Measurements from ENCODE around the gene CALML3. TPM values are rescaled to one million over a fixed set of nuclear protein-coding genes. Genes with fewer than 3 reads are reported as not detected.

Gene CALML3
- total RNA-seq, 5 donors from 2014 or later (not counting 1 experiment from before 2014, with no cell fraction given) = not detected

GRCh38 chr10:5490698-5491464 lies 33.9 kb upstream of the CALML3 start:
- Mint-ChIP-seq H3K9me3 (peaks cover 0 to 6% (median 0%) of the 10 kb centered on the region in 3 donors), H3K27me3 (peaks cover 0 to 9% of the 10 kb centered on the region in 2 donors), H3K27ac (no peak overlapping the region), H3K4me1 (peaks cover 0 to 4% (median 0%) of the 10 kb centered on the region in 3 donors), H3K36me3 (peaks cover 5% of the 10 kb centered on the region), H3K4me3 (no peak overlapping the region)
- ATAC-seq (replicated peaks in 1 of 4) (no peak), DNase-seq (no peak)
- Histone ChIP-seq H3K36me3 (ENCODE audit: control insufficient read depth in 2 of 2, extremely low read depth in 1 of 2, insufficient read depth in 1 of 2, low read length in 1 of 2) (no peaks in the 10 kb centered on the region), H3K27me3 (replicated peaks in 1 of 2; ENCODE audit: control insufficient read depth in 2 of 2, extremely low read depth in 1 of 2, insufficient read depth in 2 of 2, low read length in 1 of 2) (peaks cover 0 to 24% of the 10 kb centered on the region in 2 experiments), H3K27ac (ENCODE audit: low read length) (no peak overlapping the region), H3K9me3 (no peaks in the 10 kb centered on the region), H3K4me1 (ENCODE audit: control insufficient read depth in 1 of 2, extremely low read depth in 1 of 2, insufficient read depth in 2 of 2, low read length in 2 of 2) (no peaks in the 10 kb centered on the region), H3K4me3 (ENCODE audit: control insufficient read depth in 1 of 2, extremely low read depth in 1 of 2, low read length in 1 of 2) (no peak overlapping the region)
- ChIA-PET CTCF (interaction anchor here in 1 of 2 donors (0.7 kb wide), 1 partner anchor 18 kb away, joined by 3 read pairs; no protein-coding TSS in a partner anchor), POLR2A (interaction anchor here in 1 of 2 donors (0.8 kb wide), 1 partner anchor 13 kb away, joined by 3 read pairs; no protein-coding TSS in a partner anchor)
- WGBS (ENCODE audit: insufficient coverage) = 85% methylated on average over 10 of the region's 10 CpGs

- H3K4me1 ChIP-seq (ENCODE audit: control insufficient read depth in 1 of 2, extremely low read depth in 1 of 2, insufficient read depth in 2 of 2, low read length in 2 of 2) = no peaks in the 10 kb centered on the region
- POLR2A ChIA-PET = no interaction called here
- Mint-ChIP-seq H3K4me1 (peaks cover 0 to 4% (median 0%) of the 10 kb centered on the region in 3 donors), H3K36me3 (peaks cover 5% of the 10 kb centered on the region), H3K27ac (no peak overlapping the region), H3K4me3 (no peak overlapping the region), H3K9me3 (peaks cover 0 to 6% (median 0%) of the 10 kb centered on the region in 3 donors), H3K27me3 (peaks cover 0 to 6% of the 10 kb centered on the region in 2 donors)
- ATAC-seq (replicated peaks in 1 of 4) (no peak), DNase-seq (no peak)
- no peak overlapping the region for H3K27ac ChIP-seq (ENCODE audit: low read length)
- H3K27me3 ChIP-seq (replicated peaks in 1 of 2; ENCODE audit: control insufficient read depth in 2 of 2, extremely low read depth in 1 of 2, insufficient read depth in 2 of 2, low read length in 1 of 2) = peaks cover 0 to 21% of the 10 kb centered on the region in 2 experiments
- H3K9me3 ChIP-seq = no peaks in the 10 kb centered on the region
- 86% methylated on average over 3 of the region's 7 CpGs for WGBS (ENCODE audit: insufficient coverage)
- H3K36me3 ChIP-seq (ENCODE audit: control insufficient read depth in 2 of 2, extremely low read depth in 1 of 2, insufficient read depth in 1 of 2, low read length in 1 of 2) = no peaks in the 10 kb centered on the region
- H3K4me3 ChIP-seq (ENCODE audit: control insufficient read depth in 1 of 2, extremely low read depth in 1 of 2, low read length in 1 of 2) = no peak overlapping the region
- CTCF ChIA-PET = no interaction called here
Observed at GRCh38 chr10:5491477-5491876, 33.3 kb upstream of the CALML3 start.

GRCh38 chr10:5492322-5492855 lies 32.4 kb upstream of the CALML3 start:
- ChIA-PET CTCF (no interaction called here), POLR2A (no interaction called here)
- H3K9me3 ChIP-seq = no peaks in the 10 kb centered on the region
- H3K9me3 Mint-ChIP-seq = peaks cover 0 to 6% (median 0%) of the 10 kb centered on the region in 3 donors
- H3K4me3 Mint-ChIP-seq = no peak overlapping the region
- ATAC-seq (replicated peaks in 1 of 4) (no peak), DNase-seq (no peak)
- H3K27me3 ChIP-seq (replicated peaks in 1 of 2; ENCODE audit: control insufficient read depth in 2 of 2, extremely low read depth in 1 of 2, insufficient read depth in 2 of 2, low read length in 1 of 2) = peaks cover 0 to 18% of the 10 kb centered on the region in 2 experiments
- no peak overlapping the region for H3K27ac ChIP-seq (ENCODE audit: low read length)
- WGBS (ENCODE audit: insufficient coverage) = 71% methylated on average over 3 of the region's 4 CpGs
- H3K36me3 ChIP-seq (ENCODE audit: control insufficient read depth in 2 of 2, extremely low read depth in 1 of 2, insufficient read depth in 1 of 2, low read length in 1 of 2) = no peaks in the 10 kb centered on the region
- peaks cover 5% of the 10 kb centered on the region for H3K36me3 Mint-ChIP-seq
- H3K4me1 ChIP-seq (ENCODE audit: control insufficient read depth in 1 of 2, extremely low read depth in 1 of 2, insufficient read depth in 2 of 2, low read length in 2 of 2) = no peaks in the 10 kb centered on the region
- H3K4me3 ChIP-seq (ENCODE audit: control insufficient read depth in 1 of 2, extremely low read depth in 1 of 2, low read length in 1 of 2) = no peak overlapping the region
- H3K27ac Mint-ChIP-seq = no peak overlapping the region
- peaks cover 0 to 4% of the 10 kb centered on the region in 2 donors for H3K27me3 Mint-ChIP-seq
- peaks cover 0 to 4% (median 0%) of the 10 kb centered on the region in 3 donors for H3K4me1 Mint-ChIP-seq

- 87% methylated on average over 9 of the region's 13 CpGs for WGBS (ENCODE audit: insufficient coverage)
- Mint-ChIP-seq H3K27ac (no peak overlapping the region), H3K9me3 (peaks cover 0 to 6% (median 0%) of the 10 kb centered on the region in 3 donors), H3K36me3 (peaks cover 5% of the 10 kb centered on the region), H3K4me3 (no peak overlapping the region), H3K4me1 (peaks cover 0 to 4% (median 0%) of the 10 kb centered on the region in 3 donors), H3K27me3 (no peaks in the 10 kb centered on the region)
- ATAC-seq (replicated peaks in 1 of 4) = no peak
- ChIA-PET CTCF (no interaction called here), POLR2A (no interaction called here)
- H3K27me3 ChIP-seq (replicated peaks in 1 of 2; ENCODE audit: control insufficient read depth in 2 of 2, extremely low read depth in 1 of 2, insufficient read depth in 2 of 2, low read length in 1 of 2) = peaks cover 0 to 16% of the 10 kb centered on the region in 2 experiments
- H3K27ac ChIP-seq (ENCODE audit: low read length) = no peak overlapping the region
- no peaks in the 10 kb centered on the region for H3K4me1 ChIP-seq (ENCODE audit: control insufficient read depth in 1 of 2, extremely low read depth in 1 of 2, insufficient read depth in 2 of 2, low read length in 2 of 2)
- H3K36me3 ChIP-seq (ENCODE audit: control insufficient read depth in 2 of 2, extremely low read depth in 1 of 2, insufficient read depth in 1 of 2, low read length in 1 of 2) = no peaks in the 10 kb centered on the region
- no peaks in the 10 kb centered on the region for H3K9me3 ChIP-seq
- no peak overlapping the region for H3K4me3 ChIP-seq (ENCODE audit: control insufficient read depth in 1 of 2, extremely low read depth in 1 of 2, low read length in 1 of 2)
- no peak for DNase-seq
Observed at GRCh38 chr10:5492929-5493576, 31.7 kb upstream of the CALML3 start.

- POLR2A ChIA-PET = no interaction called here
- DNase-seq = no peak
- Mint-ChIP-seq H3K4me1 (peaks cover 0 to 4% (median 0%) of the 10 kb centered on the region in 3 donors), H3K27ac (no peak overlapping the region), H3K27me3 (no peaks in the 10 kb centered on the region), H3K4me3 (no peak overlapping the region), H3K36me3 (peaks cover 5% of the 10 kb centered on the region), H3K9me3 (peaks cover 0 to 6% (median 0%) of the 10 kb centered on the region in 3 donors)
- CTCF ChIA-PET = interaction anchor here in 1 of 2 donors (0.6 kb wide), 2 partner anchors 39 to 203 kb away, joined by 3 read pairs; no protein-coding TSS in a partner anchor
- no peaks in the 10 kb centered on the region for H3K4me1 ChIP-seq (ENCODE audit: control insufficient read depth in 1 of 2, extremely low read depth in 1 of 2, insufficient read depth in 2 of 2, low read length in 2 of 2)
- ATAC-seq (replicated peaks in 1 of 4) = no peak
- peaks cover 0 to 16% of the 10 kb centered on the region in 2 experiments for H3K27me3 ChIP-seq (replicated peaks in 1 of 2; ENCODE audit: control insufficient read depth in 2 of 2, extremely low read depth in 1 of 2, insufficient read depth in 2 of 2, low read length in 1 of 2)
- H3K4me3 ChIP-seq (ENCODE audit: control insufficient read depth in 1 of 2, extremely low read depth in 1 of 2, low read length in 1 of 2) = no peak overlapping the region
- WGBS (ENCODE audit: insufficient coverage) = 79% methylated on average over 2 of the region's 3 CpGs
- no peaks in the 10 kb centered on the region for H3K9me3 ChIP-seq
- no peak overlapping the region for H3K27ac ChIP-seq (ENCODE audit: low read length)
- no peaks in the 10 kb centered on the region for H3K36me3 ChIP-seq (ENCODE audit: control insufficient read depth in 2 of 2, extremely low read depth in 1 of 2, insufficient read depth in 1 of 2, low read length in 1 of 2)
Observed at GRCh38 chr10:5493691-5494090, 31.1 kb upstream of the CALML3 start.

- POLR2A ChIA-PET = interaction anchor here in 1 of 2 donors (0.7 kb wide), 1 partner anchor 165 kb away, joined by 5 read pairs; no protein-coding TSS in a partner anchor
- no peaks in the 10 kb centered on the region for H3K4me1 ChIP-seq (ENCODE audit: control insufficient read depth in 1 of 2, extremely low read depth in 1 of 2, insufficient read depth in 2 of 2, low read length in 2 of 2)
- CTCF ChIA-PET = interaction anchor here in 1 of 2 donors (0.5 to 0.6 kb wide), 3 partner anchors 72 to 204 kb away, joined by 3 read pairs; no protein-coding TSS in a partner anchor
- Mint-ChIP-seq H3K27me3 (no peaks in the 10 kb centered on the region), H3K9me3 (peaks cover 0 to 6% (median 0%) of the 10 kb centered on the region in 3 donors), H3K4me3 (no peak overlapping the region), H3K27ac (no peak overlapping the region), H3K36me3 (peaks cover 5% of the 10 kb centered on the region), H3K4me1 (peaks cover 0 to 4% (median 0%) of the 10 kb centered on the region in 3 donors)
- no peak overlapping the region for H3K27ac ChIP-seq (ENCODE audit: low read length)
- DNase-seq (no peak), ATAC-seq (replicated peaks in 1 of 4) (no peak)
- WGBS (ENCODE audit: insufficient coverage) = 82% methylated on average over 4 of the region's 8 CpGs
- no peak overlapping the region for H3K4me3 ChIP-seq (ENCODE audit: control insufficient read depth in 1 of 2, extremely low read depth in 1 of 2, low read length in 1 of 2)
- H3K27me3 ChIP-seq (replicated peaks in 1 of 2; ENCODE audit: control insufficient read depth in 2 of 2, extremely low read depth in 1 of 2, insufficient read depth in 2 of 2, low read length in 1 of 2) = peaks cover 0 to 20% of the 10 kb centered on the region in 2 experiments
- H3K9me3 ChIP-seq = no peaks in the 10 kb centered on the region
- H3K36me3 ChIP-seq (ENCODE audit: control insufficient read depth in 2 of 2, extremely low read depth in 1 of 2, insufficient read depth in 1 of 2, low read length in 1 of 2) = no peaks in the 10 kb centered on the region
Observed at GRCh38 chr10:5494611-5495010, 30.1 kb upstream of the CALML3 start.

Data from T-cell (primary cell).